ENCODE measurements around the gene DNM3. TPM values are rescaled to one million over a fixed set of nuclear protein-coding genes. Genes with fewer than 3 reads are reported as not detected.
"Not testable (repeated sequence)": the region's sequence is repeated elsewhere in the genome, so short reads cannot be mapped to it uniquely, and the experiment has no call there.

The DNM3 gene
- total and polyA plus RNA-seq, 7 donors = 0.60 to 13.3 (median 3.9) TPM

DNA sequence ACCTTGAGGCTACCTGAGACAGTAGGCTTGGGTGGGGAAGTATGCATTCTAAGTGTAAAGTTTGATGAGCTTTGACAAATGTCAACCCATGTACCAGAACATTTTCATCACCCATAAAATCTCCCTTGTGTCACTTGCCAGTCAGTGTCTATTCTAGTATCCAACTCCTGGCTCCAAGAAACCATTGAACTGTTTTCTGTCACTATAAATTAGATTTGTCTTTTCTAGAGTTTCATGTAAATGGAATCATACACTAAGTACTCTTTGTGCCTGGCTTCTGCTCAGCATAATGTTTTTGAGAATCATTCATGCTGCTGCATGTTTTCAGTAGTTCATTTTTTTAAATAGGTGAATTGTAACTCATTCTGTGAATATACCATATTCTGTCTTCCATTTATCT is 165.4 kb downstream of the DNM3 start:
- H3K36me3 ChIP-seq = no peaks in the 10 kb centered on the region
- H3K9me3 ChIP-seq = no peaks in the 10 kb centered on the region
- DNase-seq = no peak
- no peaks in the 10 kb centered on the region for H3K4me1 ChIP-seq
- H3K4me3 ChIP-seq = no peak overlapping the region
- TF ChIP-seq POLR2A (IDR thresholded peaks at IDR 0.05) (no peak), EP300 (IDR thresholded peaks at IDR 0.05) (no peak), POLR2AphosphoS5 (IDR thresholded peaks at IDR 0.05) (no peak)
- TF ChIP-seq, protein P1, sequence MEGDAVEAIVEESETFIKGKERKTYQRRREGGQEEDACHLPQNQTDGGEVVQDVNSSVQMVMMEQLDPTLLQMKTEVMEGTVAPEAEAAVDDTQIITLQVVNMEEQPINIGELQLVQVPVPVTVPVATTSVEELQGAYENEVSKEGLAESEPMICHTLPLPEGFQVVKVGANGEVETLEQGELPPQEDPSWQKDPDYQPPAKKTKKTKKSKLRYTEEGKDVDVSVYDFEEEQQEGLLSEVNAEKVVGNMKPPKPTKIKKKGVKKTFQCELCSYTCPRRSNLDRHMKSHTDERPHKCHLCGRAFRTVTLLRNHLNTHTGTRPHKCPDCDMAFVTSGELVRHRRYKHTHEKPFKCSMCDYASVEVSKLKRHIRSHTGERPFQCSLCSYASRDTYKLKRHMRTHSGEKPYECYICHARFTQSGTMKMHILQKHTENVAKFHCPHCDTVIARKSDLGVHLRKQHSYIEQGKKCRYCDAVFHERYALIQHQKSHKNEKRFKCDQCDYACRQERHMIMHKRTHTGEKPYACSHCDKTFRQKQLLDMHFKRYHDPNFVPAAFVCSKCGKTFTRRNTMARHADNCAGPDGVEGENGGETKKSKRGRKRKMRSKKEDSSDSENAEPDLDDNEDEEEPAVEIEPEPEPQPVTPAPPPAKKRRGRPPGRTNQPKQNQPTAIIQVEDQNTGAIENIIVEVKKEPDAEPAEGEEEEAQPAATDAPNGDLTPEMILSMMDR (IDR thresholded peaks at IDR 0.05) = no peak
- H3K27me3 ChIP-seq = no peaks in the 10 kb centered on the region
- H3K27ac ChIP-seq = no peak overlapping the region
- intact Hi-C loops (cut with DNase I) = no loop called here

DNA sequence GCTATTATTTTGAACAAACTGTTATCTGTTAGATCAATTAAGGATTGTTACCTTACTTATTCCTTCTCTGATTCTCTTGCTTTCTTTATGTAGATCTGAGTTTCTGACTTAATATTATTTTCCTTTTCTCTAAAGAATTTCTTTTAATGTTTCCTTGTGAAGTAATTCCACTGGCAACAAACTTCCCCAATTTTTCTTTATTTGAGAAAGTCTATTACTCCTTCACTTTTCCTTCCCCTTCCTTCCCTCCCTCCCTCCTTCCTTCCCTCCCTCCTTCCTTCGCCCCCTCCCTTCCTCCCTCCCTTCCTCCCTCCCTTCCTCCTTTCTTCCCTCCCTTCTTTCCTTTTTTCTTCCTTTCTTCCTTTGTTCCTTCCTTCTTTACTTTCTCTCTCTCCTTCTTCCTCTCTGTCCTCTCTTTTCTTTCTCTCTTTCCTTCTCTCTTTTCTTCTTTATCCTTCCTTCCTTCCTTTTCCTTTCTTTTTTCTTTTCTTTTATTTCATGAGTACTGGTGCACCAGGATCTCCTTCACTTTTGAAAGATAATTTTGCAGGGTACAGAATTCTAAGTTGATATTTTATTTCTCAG is 177.5 kb downstream of the DNM3 start:
- intact Hi-C loops (cut with DNase I) = no loop called here
- Histone ChIP-seq H3K4me1 (no peaks in the 10 kb centered on the region), H3K36me3 (no peaks in the 10 kb centered on the region), H3K4me3 (no peak overlapping the region), H3K9me3 (no peaks in the 10 kb centered on the region), H3K27ac (no peak overlapping the region), H3K27me3 (no peaks in the 10 kb centered on the region)
- WGBS, 2 donors = 57 to 100% methylated on average over 1 of the region's 1 CpG
- TF ChIP-seq POLR2AphosphoS5 (IDR thresholded peaks at IDR 0.05) (no peak), POLR2A (IDR thresholded peaks at IDR 0.05) (no peak), EP300 (IDR thresholded peaks at IDR 0.05) (no peak)
- TF ChIP-seq, protein P1 (IDR thresholded peaks at IDR 0.05) = no peak
- DNase-seq = no peak

DNA sequence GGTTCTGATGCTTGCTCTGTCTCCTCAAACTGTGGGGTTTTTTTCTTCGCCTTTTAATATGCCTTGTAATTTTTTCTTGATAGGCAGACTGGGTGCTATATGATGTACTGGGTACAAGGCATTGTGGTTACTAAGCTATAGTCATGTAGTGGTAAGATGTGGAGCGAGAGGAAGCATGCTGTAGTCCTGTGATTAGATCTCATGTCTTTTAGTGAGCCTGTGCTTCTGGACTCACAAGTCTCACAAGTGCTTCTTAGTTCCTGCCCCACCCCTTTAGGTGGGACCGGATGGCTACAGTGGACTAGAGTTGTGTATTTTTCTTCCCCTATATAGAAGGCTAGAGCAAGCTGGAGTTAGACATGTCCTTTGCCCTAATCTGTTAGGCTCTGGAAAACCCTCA is 178.7 kb downstream of the DNM3 start:
- Histone ChIP-seq H3K36me3 (no peaks in the 10 kb centered on the region), H3K9me3 (no peaks in the 10 kb centered on the region), H3K4me1 (no peaks in the 10 kb centered on the region), H3K4me3 (no peak overlapping the region), H3K27ac (no peak overlapping the region), H3K27me3 (no peaks in the 10 kb centered on the region)
- intact Hi-C loops (cut with DNase I) = no loop called here
- WGBS, 2 donors = 81 to 89% methylated on average over 3 of the region's 3 CpGs
- DNase-seq = no peak
- TF ChIP-seq POLR2A (IDR thresholded peaks at IDR 0.05) = no peak
- TF ChIP-seq POLR2AphosphoS5 (IDR thresholded peaks at IDR 0.05) = no peak
- no peak for TF ChIP-seq EP300 (IDR thresholded peaks at IDR 0.05)
- TF ChIP-seq, protein P1 (IDR thresholded peaks at IDR 0.05) = no peak

DNA sequence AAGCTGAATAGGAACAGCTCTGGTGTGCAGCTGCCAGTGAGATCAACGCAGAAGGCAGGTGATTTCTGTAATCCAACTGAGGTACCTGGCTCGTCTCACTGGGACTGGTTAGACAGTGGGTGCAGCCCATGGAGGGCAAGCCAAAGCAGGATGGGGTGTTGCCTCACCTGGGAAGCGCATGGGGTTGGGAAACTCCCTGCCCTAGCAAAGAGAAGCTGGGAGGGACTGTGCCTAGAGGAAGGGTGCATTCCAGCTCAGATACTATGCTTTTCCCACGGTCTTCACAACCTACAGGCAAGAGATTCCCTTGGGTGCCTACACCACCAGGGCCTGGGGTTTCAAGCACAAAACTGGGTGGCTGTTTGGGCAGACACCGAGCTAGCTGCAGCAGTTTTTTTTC is 183.2 kb downstream of the DNM3 start:
- no peaks in the 10 kb centered on the region for H3K36me3 ChIP-seq
- TF ChIP-seq POLR2AphosphoS5 (IDR thresholded peaks at IDR 0.05) (no peak), EP300 (IDR thresholded peaks at IDR 0.05) (no peak)
- WGBS, 2 donors = 77 to 83% methylated on average over 5 of the region's 5 CpGs
- no peak overlapping the region for H3K27ac ChIP-seq
- H3K4me1 ChIP-seq = no peaks in the 10 kb centered on the region
- no peak overlapping the region for H3K4me3 ChIP-seq
- H3K27me3 ChIP-seq = no peaks in the 10 kb centered on the region
- DNase-seq = no peak
- intact Hi-C loops (cut with DNase I) = no loop called here
- no peaks in the 10 kb centered on the region for H3K9me3 ChIP-seq

DNA sequence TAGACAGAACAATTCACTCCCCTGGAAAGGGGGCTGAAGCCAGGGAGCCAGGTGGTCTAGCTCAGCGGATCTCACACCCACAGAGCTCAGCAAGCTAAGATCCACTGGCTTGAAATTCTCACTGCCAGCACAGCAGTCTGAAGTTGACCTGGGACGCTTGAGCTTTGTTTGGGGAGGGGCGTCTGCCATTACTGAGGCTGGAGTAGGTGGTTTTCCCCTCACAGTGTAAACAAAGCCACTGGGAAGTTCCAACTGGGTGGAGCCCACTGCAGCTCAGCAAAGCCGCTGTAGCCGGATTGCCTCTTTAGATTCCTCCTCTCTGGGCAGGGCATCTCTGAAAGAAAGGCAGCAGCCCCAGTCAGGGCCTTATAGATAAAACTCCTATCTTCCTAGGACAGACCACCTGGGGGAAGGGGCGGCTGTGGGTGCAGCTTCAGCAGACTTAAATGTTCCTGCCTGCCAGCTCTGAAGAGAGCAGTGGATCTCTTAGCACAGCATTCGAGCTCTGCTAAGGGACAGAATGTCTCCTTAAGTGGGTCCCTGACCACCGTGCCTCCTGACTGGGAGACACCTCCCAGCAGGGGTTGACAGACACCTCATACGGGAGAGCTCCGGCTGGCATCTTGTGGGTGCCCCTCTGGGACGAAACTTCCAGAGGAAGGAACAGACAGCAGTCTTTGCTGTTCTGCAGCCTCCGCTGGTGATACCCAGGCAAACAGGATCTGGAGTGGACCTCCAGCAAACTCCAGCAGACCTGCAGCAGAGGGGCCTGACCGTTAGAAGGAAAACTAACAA is 183.8 kb downstream of the DNM3 start:
- H3K27ac ChIP-seq; intact Hi-C loops (cut with DNase I); H3K36me3 ChIP-seq; H3K4me3 ChIP-seq; H3K4me1 ChIP-seq; DNase-seq; H3K27me3 ChIP-seq; H3K9me3 ChIP-seq: not testable (repeated sequence)
- 61 to 77% methylated on average over 13 of the region's 13 CpGs for WGBS, 2 donors
